SKM-1 (cell line): ENCODE measurements around the gene SERPINB2.

Experiments
- DNase-seq: peaks from one replicate; lab custom pipeline; 2025; ENCODE audit not compliant: unreplicated experiment; lab: John Stamatoyannopoulos, UW

Gene SERPINB2, protein sequence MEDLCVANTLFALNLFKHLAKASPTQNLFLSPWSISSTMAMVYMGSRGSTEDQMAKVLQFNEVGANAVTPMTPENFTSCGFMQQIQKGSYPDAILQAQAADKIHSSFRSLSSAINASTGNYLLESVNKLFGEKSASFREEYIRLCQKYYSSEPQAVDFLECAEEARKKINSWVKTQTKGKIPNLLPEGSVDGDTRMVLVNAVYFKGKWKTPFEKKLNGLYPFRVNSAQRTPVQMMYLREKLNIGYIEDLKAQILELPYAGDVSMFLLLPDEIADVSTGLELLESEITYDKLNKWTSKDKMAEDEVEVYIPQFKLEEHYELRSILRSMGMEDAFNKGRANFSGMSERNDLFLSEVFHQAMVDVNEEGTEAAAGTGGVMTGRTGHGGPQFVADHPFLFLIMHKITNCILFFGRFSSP

DNA sequence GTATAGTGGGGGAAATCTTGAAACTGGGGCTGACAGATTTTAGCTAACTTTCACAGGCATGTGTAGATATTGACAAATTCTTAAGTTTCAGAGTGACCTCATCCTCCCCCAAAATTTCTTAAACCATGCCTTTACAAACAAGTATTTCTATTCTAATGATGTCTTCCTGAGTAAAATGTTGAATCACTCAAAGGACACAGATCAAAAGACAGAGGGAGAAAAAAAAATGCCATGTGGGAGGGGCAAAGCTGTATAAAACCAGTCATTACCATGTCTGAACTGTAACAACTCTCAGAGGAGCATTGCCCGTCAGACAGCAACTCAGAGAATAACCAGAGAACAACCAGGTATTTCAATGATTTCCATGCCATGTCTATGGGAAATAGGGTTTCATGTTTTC, at the start of gene SERPINB2:
SERPINB2 (plus strand) TSS at position 282 of the 400 bp plus-strand sequence. CDS start 3,740 bp downstream, outside the sequence.
- DNase-seq: no peak

- DNase-seq: no peak
Measured at GRCh38 chr18:63843008-63843407, 44.5 kb upstream of the SERPINB2 start.

GRCh38 chr18:63844254-63844653, 43.3 kb upstream of the SERPINB2 start:
- DNase-seq: peak; percentile 34

DNA sequence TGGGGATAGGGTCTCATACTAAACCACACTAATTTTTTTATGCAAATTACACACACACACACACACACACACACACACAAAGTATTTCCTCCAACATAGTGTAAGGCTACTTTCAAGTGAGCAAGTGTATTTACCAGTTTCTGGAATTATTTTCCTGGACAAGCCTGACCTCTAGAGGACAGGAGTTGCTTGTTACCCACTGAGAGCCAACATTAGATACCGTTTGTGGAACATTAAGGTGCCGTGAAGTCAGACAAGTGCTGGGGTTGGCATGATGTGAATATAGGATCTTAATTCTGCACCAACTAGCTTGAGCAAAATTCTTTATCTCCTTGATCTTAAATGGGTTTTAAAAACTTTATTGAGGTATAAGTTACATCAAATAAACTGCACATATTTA, 39.3 kb upstream of the SERPINB2 start:
- DNase-seq: peak; percentile 70

GRCh38 chr18:63850020-63850419, 37.5 kb upstream of the SERPINB2 start:
- peak; percentile 51 for DNase-seq

- DNase-seq: no peak
Measured at GRCh38 chr18:63850636-63851035, 36.9 kb upstream of the SERPINB2 start.

GRCh38 chr18:63858456-63858855, 29.0 kb upstream of the SERPINB2 start:
- no peak for DNase-seq

DNA sequence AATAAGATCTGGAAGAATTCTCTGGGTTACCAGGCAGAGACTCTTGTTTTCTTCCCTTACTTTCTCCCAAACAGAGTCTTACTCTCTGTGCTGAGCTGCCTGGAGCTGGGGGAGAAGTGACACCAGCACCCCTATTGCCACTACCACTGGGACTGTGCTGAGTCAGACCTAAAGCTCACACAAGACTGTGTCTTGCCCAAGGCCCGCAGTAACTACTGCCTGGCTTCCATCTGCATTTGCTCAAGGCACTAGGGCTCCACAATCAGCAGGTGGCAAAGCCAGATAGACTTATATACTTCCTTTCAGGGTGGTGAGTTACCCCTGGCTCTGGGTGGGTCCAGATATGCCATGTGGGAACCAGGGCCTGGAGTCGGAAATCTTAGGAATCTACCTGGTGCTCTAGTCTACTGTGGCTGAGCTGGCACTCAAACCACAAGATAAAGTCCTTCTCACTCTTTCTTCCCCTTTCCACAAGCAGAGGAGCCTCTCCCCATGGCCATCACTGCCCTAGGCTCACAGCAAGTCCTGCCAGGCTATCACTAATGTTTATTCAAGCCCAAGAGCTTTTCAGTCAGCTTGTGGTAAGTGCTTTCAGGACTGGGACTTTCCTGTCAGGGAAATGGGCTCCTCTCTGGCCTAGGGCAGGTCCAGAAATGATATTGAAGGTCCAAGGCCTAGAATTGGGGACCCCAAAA, 27.6 kb upstream of the SERPINB2 start:
- DNase-seq: no peak

- no peak for DNase-seq
Measured at GRCh38 chr18:63860531-63860930, 27.0 kb upstream of the SERPINB2 start.

DNA sequence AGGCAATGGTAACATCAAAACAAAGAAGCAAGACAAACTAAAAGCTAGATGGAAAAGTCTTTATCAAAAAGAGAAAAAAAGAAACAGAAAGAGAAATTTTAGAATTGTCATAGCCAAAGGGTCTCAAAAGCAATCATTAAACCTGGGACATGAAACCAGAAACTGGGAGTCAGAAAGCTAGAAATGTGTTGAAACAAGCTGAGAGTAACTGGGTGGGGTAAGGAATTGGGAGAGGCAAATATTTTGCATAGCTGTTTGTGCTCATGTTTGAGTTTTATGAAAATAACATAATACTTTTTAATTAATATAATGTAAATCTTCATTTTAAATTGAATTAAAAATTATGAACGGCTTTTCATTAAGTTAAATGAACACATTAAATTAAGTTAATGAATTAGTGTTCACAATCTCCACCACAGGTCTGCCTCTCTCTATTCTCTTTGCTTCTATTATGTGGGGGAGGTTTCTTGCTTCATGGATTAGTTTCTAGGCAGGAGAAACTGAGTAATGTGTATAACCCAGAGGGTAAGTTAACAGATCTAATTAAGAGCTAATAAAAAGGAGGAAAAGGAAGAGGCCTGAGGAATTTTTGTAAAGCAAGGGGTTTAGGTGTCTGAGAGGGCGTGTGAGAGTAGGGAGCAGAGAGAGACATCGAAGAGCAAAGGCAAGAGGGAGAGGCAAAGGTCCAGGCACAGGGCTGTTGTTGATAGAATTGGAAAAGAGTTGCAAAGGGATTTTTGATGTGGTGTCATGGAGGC, 20.0 kb upstream of the SERPINB2 start:
- DNase-seq: no peak

DNA sequence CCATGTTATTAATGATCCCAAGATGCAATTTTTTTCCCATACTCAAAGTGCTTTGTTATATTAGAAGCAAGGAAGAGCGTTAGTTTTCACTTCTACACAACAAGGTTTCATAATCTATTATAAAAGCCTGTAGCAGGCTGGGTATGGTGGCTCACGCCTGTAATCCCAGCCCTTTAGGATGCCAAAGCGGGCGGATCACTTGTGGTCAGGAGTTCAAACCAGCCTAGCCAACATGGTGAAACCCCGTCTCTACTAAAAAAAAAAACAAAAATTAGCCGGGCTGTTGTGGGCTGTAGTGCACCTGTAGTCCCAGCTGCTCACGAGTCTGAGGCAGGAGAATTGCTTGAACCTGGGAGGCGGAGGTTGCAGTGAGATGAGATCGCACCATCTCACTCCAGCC, 19.0 kb upstream of the SERPINB2 start:
- no peak for DNase-seq

DNA sequence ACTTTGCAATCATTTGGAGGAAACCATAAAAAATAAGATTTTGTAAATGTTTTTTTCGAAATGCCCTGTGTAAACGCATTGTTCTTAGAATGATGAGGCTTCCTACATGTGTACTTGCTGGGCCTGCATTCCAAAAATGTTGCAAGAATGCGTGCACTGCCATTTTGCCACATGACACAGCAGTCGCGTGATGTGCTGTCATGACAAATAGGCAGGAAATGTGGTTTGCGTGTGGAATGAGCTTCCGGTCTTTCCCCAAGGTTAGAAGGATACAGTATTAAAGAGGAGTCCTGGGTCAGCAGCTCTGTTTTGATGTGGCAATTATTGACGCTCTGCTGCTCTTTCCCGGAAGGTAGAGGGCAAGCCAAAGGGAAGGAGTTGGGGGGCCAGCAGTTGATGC, 18.1 kb upstream of the SERPINB2 start:
- no peak for DNase-seq

DNA sequence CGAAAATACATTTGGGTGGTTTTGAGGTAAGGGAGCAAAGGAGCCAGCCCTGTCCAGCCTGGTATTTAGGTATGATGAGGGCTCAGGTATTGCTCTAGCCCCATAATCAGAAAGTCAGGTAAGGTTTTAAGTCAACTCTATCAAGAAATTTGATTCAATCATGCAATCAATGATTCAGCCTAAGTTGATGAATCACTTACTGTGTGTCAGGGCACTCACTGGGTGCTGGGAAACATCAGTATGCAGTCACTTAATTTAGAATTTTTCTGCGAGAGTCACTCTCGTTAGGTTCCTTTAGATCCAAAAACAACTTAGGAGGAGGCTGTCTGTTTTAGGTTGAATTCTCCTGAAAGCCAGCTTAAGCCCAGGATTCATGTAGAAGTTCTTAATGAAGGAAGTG, 17.7 kb upstream of the SERPINB2 start:
- no peak for DNase-seq

- no peak for DNase-seq
Measured at GRCh38 chr18:63871836-63872235, 15.7 kb upstream of the SERPINB2 start.

DNA sequence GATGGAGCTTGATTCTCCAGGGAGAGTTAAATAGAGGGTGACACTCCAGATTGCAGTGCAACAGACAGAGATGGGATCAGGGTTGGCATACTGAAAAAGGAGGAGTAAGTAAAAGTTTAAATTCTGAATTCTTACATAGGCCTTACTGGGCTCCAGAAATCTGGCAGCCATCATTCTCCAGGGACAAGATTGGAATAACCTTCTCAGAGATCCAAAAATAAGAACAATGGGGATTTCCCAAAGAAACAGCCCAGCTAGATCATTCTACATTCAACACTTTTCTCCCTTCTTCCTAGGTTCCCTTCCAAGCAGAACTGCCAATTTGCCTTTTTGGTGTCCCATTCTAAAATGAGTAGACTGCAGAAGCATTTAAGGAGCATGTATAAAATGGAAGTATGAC, 14.9 kb upstream of the SERPINB2 start:
- DNase-seq: no peak

GRCh38 chr18:63878343-63878742, 9.2 kb upstream of the SERPINB2 start:
- DNase-seq: no peak

DNA sequence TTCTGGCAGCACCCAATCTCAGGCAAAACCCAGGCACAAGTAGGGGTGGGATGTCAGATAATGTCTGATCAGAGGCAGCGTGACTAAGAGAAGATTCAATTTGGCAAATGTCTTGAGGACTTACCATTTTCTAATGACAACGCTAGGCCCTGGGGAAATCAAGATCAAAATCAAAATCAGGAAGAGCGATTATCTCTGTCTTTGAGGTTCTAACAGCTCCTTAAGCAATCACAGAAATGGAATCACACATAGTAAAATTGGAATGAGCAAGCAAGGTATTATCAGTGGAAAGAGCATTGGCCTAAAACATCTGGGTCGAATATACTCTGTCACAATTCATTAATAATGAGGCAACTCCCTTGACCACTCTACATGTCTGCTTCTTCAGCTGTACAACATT, 8.6 kb upstream of the SERPINB2 start:
- DNase-seq: no peak

GRCh38 chr18:63879709-63880108, 7.8 kb upstream of the SERPINB2 start:
- DNase-seq: no peak

DNA sequence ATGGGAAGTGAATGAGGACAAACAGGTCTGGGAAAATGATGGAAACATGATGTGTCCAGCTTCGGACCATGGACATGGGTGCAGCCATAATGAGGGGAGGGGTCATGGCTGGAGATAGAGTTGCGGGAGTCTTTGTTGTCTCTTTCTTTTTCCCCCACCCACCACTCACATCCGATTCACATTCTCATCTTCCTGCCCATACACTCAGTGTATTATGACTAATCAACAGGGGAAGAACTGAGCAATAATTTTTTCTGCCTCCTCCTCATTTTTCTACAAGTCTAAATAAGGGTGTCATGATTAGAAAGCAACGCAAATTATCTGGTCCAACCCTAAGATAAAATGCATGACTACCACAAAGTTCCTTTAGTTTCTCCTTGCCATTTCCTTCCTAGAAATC, 5.7 kb upstream of the SERPINB2 start:
- DNase-seq: no peak

GRCh38 chr18:63882333-63883141, 5.0 kb upstream of the SERPINB2 start:
- no peak for DNase-seq

DNA sequence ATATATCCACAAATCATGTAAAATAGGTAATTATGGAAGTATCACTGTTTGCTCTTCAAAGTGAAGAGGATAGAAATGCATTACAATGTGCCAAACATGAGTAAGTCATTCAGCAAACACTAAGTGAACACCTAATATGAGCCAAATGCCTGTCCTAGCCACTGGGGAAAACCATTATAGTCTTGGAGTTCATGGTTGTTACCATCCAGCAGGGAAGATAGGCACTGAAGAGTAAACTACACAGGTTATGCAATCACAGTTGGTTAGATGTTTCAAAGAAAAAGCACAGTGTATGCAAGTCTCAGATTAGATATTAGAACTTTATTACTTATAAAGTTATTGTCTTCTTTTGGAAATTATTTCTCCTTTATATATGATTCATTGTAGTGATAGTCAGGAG, 3.9 kb upstream of the SERPINB2 start:
- DNase-seq: no peak
